Spleen (tissue), 11 donors: Measurements from ENCODE around the gene TRERF1. TPM values are rescaled to one million over a fixed set of nuclear protein-coding genes. Genes with fewer than 3 reads are reported as not detected.

Experiments
- DNase-seq: peaks from one replicate; pipeline ENCODE4 v3.0.0-alpha.2; 2020
- H3K27ac ChIP-seq, 8 donors: fragments of 200-600 bp; sonication (generic) in 7 of 8; 1 replicate in 4 of 8; 2 replicates in 4 of 8; pipeline versions ENCODE4 v1.5.0 to v1.8.0; 2016 to 2021; ENCODE audit warnings: inconsistent platforms in 4 of 8, mild to moderate bottlenecking in 4 of 8, moderate library complexity in 1 of 8
- H3K27me3 ChIP-seq, 7 donors: fragments of 200-600 bp; sonication (generic) in 6 of 7; replicated peaks in 1 of 7; 1 replicate in 4 of 7; 2 replicates in 3 of 7; pipeline versions ENCODE4 v1.5.0 to v1.8.0; 2016 to 2021; ENCODE audit warnings: inconsistent platforms in 3 of 7, mild to moderate bottlenecking in 1 of 7
- H3K36me3 ChIP-seq, 6 donors: fragments of 200-600 bp; sonication (generic) in 5 of 6; 1 replicate in 4 of 6; 2 replicates in 2 of 6; pipeline versions ENCODE4 v1.5.0 to v1.8.0; 2016 to 2021; ENCODE audit warnings: inconsistent platforms in 2 of 6
- H3K4me1 ChIP-seq, 6 donors: fragments of 200-600 bp; sonication (generic) in 5 of 6; 1 replicate in 3 of 6; 2 replicates in 3 of 6; pipeline versions ENCODE4 v1.5.0 to v1.8.0; 2016 to 2021; ENCODE audit warnings: inconsistent platforms in 3 of 6
- H3K4me3 ChIP-seq, 8 donors: fragments of 200-600 bp; sonication (generic) in 7 of 8; 1 replicate in 4 of 8; 2 replicates in 4 of 8; pipeline versions ENCODE4 v1.5.0 to v1.8.0; 2016 to 2021; ENCODE audit warnings: inconsistent platforms in 4 of 8, mild to moderate bottlenecking in 4 of 8, moderate library complexity in 2 of 8
- H3K9me3 ChIP-seq, 8 donors: fragments of 200-600 bp; sonication (generic) in 7 of 8; 1 replicate in 4 of 8; 2 replicates in 4 of 8; pipeline versions ENCODE4 v1.5.0 to v1.8.0; 2016 to 2021; ENCODE audit warnings: inconsistent platforms in 4 of 8
- POLR2A ChIP-seq, 3 donors: fragments of 450-650 bp; IDR thresholded peaks; one replicate each; pipeline ENCODE4 v1.5.1; 2017; ENCODE audit warnings: antibody characterized with exemption in 3 of 3, mild to moderate bottlenecking in 1 of 3
- POLR2AphosphoS5 ChIP-seq, 3 donors: sonication (generic); formaldehyde crosslinking; IDR thresholded peaks; one replicate each; pipeline ENCODE4 v1.5.1; 2017; ENCODE audit warnings: antibody characterized with exemption in 3 of 3
- WGBS, 5 donors: extraction: QIAGEN DNeasy Blood & Tissue Kit in 3 of 5; methylation state at CpG; one replicate each; pipeline versions ENCODE4 v1.1.5 to v1.1.7; 2013 to 2018; 5-methylcytosine and 5-hydroxymethylcytosine counted together
- intact Hi-C: fragments of 100-400 bp; cut with DNase I; formaldehyde crosslinking; loops from one replicate; pipeline ENCODE4 v1.15.0; 2023; ENCODE audit warnings: low total_unique reads
- polyA plus RNA-seq, 3 donors: library from polyadenylated mRNA; stranded (reverse); fragments of 200-250 nt; gene quantifications; one replicate each; pipeline ENCODE4 v1.2.1, GENCODE V29; 2013
- total RNA-seq, 7 donors: library from RNA; depleted of rRNA in 3 of 7; stranded (reverse); fragments of >200 nt in 3 of 7; fragmentation: NEBNext Ultra II Directional in 4 of 7; extraction: Animal tissue kit (Norgen Biotek cat#: 25700) in 4 of 7; gene quantifications; one replicate each; pipeline versions ENCODE4 v1.1.0 to v1.2.1, GENCODE V29; 2016 to 2021
- TF ChIP-seq, protein P1 (sequence below), 11 experiments: fragments of 200-600 bp in 7 of 11; fragments of 450-650 bp in 4 of 11; sonication (generic) in 4 of 11; IDR thresholded peaks in 8 of 11; conservative IDR thresholded peaks in 3 of 11; 1 replicate in 7 of 11; 2 replicates in 4 of 11; pipeline versions ENCODE4 v1.4.0 to v1.8.0; 2016 to 2021; ENCODE audit warnings: antibody characterized with exemption in 11 of 11, inconsistent platforms in 4 of 11, mild to moderate bottlenecking in 1 of 11
- donor health status: healthy with polysubstance abuse.
- donor health status: DM: no; HTN: no; CAD: no; lungs with moderate emphysema.
- donor health status: DM: no; HTN: no; CAD: no.
- donor health status: Bipolar disorder and iron deficiency.
- donor health status: healthy.
- donor health status: DM: no; HTN: no; CAD: no.
- donor health status: DM: yes; HTN: yes; CAD: no.

TRERF1 gene
- total and polyA plus RNA-seq, 10 donors: 1.5 to 16.9 (median 12.4) TPM

GRCh38 chr6:42301986-42302385 is 149.7 kb downstream of the TRERF1 start:
- Histone ChIP-seq H3K36me3 (peaks cover 0 to 21% (median 3%) of the 10 kb centered on the region in 6 donors), H3K4me3 (no peak overlapping the region), H3K9me3 (no peaks in the 10 kb centered on the region), H3K27ac (peak overlapping the region in 2 of 8 donors; percentile 22 to 29), H3K4me1 (peaks cover 0 to 44% (median 9%) of the 10 kb centered on the region in 6 donors), H3K27me3 (no peaks in the 10 kb centered on the region)
- TF ChIP-seq POLR2A (IDR thresholded peaks at IDR 0.05) (no peak), POLR2AphosphoS5 (IDR thresholded peaks at IDR 0.05) (no peak)
- TF ChIP-seq, protein P1, sequence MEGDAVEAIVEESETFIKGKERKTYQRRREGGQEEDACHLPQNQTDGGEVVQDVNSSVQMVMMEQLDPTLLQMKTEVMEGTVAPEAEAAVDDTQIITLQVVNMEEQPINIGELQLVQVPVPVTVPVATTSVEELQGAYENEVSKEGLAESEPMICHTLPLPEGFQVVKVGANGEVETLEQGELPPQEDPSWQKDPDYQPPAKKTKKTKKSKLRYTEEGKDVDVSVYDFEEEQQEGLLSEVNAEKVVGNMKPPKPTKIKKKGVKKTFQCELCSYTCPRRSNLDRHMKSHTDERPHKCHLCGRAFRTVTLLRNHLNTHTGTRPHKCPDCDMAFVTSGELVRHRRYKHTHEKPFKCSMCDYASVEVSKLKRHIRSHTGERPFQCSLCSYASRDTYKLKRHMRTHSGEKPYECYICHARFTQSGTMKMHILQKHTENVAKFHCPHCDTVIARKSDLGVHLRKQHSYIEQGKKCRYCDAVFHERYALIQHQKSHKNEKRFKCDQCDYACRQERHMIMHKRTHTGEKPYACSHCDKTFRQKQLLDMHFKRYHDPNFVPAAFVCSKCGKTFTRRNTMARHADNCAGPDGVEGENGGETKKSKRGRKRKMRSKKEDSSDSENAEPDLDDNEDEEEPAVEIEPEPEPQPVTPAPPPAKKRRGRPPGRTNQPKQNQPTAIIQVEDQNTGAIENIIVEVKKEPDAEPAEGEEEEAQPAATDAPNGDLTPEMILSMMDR (IDR thresholded peaks at IDR 0.05 in 8 of 11, conservative IDR thresholded peaks at IDR 0.05 in 3 of 11): no peak
- no peak for DNase-seq
- intact Hi-C loops: no loop called here
- 76 to 91% (median 89%) methylated on average over 1 of the region's 1 CpG for WGBS, 5 donors

- H3K4me1 ChIP-seq: peaks cover 0 to 53% (median 11%) of the 10 kb centered on the region in 6 donors
- H3K36me3 ChIP-seq: peaks cover 0 to 21% (median 3%) of the 10 kb centered on the region in 6 donors
- 79 to 94% (median 89%) methylated on average over 1 of the region's 1 CpG for WGBS, 5 donors
- no peak overlapping the region for H3K4me3 ChIP-seq
- DNase-seq: no peak
- no peaks in the 10 kb centered on the region for H3K9me3 ChIP-seq
- H3K27ac ChIP-seq: no peak overlapping the region
- H3K27me3 ChIP-seq: no peaks in the 10 kb centered on the region
- intact Hi-C loops: no loop called here
- TF ChIP-seq POLR2AphosphoS5 (IDR thresholded peaks at IDR 0.05) (no peak), POLR2A (IDR thresholded peaks at IDR 0.05) (no peak)
- TF ChIP-seq, protein P1 (IDR thresholded peaks at IDR 0.05 in 8 of 11, conservative IDR thresholded peaks at IDR 0.05 in 3 of 11): no peak
These were observed 151.0 kb downstream of the TRERF1 start for GRCh38 chr6:42300701-42301100.

- WGBS, 5 donors: 81 to 100% (median 90%) methylated on average over 1 of the region's 1 CpG
- H3K27ac ChIP-seq: no peak overlapping the region
- no peaks in the 10 kb centered on the region for H3K27me3 ChIP-seq
- no peak for TF ChIP-seq POLR2AphosphoS5 (IDR thresholded peaks at IDR 0.05)
- TF ChIP-seq, protein P1 (IDR thresholded peaks at IDR 0.05 in 8 of 11, conservative IDR thresholded peaks at IDR 0.05 in 3 of 11): no peak
- TF ChIP-seq POLR2A (IDR thresholded peaks at IDR 0.05): no peak
- peaks cover 0 to 21% (median 3%) of the 10 kb centered on the region in 6 donors for H3K36me3 ChIP-seq
- no peak for DNase-seq
- no peaks in the 10 kb centered on the region for H3K9me3 ChIP-seq
- intact Hi-C loops: no loop called here
- H3K4me3 ChIP-seq: no peak overlapping the region
- H3K4me1 ChIP-seq: peaks cover 0 to 53% (median 8%) of the 10 kb centered on the region in 6 donors
These were observed 151.5 kb downstream of the TRERF1 start for GRCh38 chr6:42300185-42300584.

DNA sequence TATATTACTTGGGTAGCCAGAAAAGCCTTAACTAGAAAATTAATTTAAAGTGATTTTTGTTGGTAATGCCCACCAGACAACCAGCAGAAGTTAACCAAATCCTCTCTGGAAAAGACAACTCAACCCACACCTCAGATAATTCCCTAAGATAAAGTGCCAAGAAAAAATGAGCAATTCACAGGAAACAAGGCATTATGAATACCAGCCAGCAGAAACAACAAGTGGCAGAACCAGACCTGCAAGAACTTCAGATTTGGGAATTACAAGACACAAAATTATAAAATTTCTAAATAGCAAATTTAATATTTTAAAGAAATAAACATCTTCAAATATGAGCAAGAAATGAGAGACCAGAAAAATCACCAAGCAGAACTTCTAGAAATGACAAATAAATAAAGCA is 154.1 kb downstream of the TRERF1 start:
- no peak for DNase-seq
- H3K36me3 ChIP-seq: peaks cover 0 to 21% (median 3%) of the 10 kb centered on the region in 6 donors
- no peak overlapping the region for H3K4me3 ChIP-seq
- TF ChIP-seq, protein P1 (IDR thresholded peaks at IDR 0.05 in 8 of 11, conservative IDR thresholded peaks at IDR 0.05 in 3 of 11): no peak
- TF ChIP-seq POLR2A (IDR thresholded peaks at IDR 0.05): no peak
- no peak for TF ChIP-seq POLR2AphosphoS5 (IDR thresholded peaks at IDR 0.05)
- H3K9me3 ChIP-seq: no peaks in the 10 kb centered on the region
- intact Hi-C loops: no loop called here
- no peaks in the 10 kb centered on the region for H3K27me3 ChIP-seq
- peaks cover 3 to 58% (median 28%) of the 10 kb centered on the region in 6 donors for H3K4me1 ChIP-seq
- H3K27ac ChIP-seq: no peak overlapping the region
